ENCODE data around the gene PTPN14.

The PTPN14 gene

DNA sequence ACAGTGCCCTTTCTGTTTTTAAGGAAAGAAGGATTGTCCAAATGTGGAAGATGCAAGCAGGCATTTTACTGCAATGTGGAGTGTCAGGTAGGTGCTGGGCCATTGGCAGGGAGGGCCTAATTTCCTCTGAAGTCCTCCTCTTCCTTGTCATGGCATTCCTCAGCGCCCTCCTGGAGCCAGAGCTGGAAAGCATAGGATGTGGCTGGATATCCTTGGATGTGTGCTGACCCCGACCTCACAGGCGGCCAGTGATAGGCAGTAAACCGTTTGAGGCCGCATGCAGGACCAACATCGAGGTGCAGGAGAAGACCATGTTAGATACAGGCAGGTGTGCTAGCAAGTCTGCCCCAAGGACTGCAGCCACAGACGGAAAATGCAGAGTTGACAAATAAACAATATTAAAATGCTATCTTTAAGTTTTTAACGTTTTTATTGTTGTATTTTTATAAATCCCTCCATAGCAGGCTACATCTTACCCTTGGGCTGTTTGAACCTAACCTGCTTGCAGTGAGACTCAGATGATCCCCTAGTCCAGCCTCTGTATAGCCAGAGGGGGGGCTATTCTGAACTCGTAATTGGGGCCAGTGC, 246.1 kb downstream of the PTPN14 start:
- no peak for DNase-seq (ENCODE audit: low spot score)

DNA sequence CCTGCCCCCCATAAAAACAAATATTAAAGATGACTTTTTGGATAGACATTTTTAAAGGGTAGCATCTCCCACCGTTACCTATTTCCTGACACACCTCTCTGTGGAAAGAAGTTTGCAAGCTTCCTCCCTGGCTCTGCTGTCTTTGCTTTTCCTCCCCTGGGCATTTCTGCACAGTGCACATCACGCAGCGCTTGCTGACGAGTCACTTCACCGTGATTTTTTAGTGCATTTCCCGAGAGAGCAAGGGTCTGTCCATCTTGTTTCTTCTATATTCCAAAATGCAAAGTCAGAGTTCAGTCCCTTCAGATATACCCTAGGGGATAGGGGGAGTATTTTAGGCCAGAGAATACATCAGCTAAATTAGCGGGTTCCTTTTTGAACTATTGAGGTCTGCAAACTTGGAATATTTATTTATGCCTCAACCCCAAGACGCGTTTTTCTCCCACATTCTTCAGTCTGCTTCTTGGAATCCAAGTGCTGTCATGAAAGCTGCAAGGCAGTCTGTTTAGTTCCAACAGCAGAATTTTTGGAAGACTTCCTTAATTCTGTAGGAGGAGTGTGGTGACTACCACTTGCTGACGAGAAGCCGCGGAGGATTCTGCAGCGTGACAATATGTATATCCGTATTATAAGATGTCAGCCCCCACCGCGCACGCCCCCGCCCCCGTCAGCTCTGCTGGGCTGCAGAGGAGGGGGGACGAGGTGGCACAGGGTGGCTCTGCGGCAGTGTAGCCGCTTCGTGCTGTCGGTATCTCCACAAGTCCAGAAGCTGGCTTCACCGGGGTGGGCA, 248.1 kb downstream of the PTPN14 start:
- peak; percentile 9 for DNase-seq (ENCODE audit: low spot score)

GRCh38 chr1:214301526-214301925, 249.9 kb downstream of the PTPN14 start:
- no peak for DNase-seq (ENCODE audit: low spot score)

DNA sequence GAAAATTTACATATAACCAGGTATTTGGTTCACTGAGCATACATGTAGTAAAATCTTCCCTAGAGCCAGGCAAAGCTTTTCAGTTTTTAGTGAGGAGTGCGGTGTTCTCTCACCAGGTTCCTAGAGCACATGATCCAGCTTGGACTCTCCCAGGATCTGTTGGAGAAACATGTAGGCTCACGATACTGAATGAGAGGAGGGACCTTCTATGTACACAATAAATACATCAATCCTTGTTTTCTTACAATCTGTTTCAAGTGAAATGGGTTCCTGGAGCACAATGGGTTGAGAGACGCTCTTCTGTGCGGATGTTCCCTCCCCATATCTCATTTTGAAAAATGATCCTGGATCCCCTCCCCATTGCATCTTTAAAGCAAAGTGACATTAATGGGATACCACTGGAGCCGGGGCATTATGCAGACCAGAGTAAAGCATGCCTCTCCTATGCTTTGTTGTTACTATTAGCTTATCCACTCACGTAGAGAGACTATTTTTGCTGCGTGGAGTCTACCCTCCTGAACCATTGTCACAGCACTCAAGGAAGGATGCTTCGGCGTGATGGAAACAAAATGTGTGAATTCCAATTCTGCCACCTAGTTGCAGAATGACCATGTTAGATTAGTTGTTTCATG, 251.1 kb downstream of the PTPN14 start:
- no peak for DNase-seq (ENCODE audit: low spot score)

Measured in Ammon's horn (tissue), 1 donor.